Sigmoid colon (tissue), 7 donors: Measurements from ENCODE around the gene EMX2. TPM values are rescaled to one million over a fixed set of nuclear protein-coding genes. Genes with fewer than 3 reads are reported as not detected.
A peak's percentile ranks its signal among the peaks of the same experiment; 100 is the strongest.
"Not testable (repeated sequence)": the region's sequence is repeated elsewhere in the genome, so short reads cannot be mapped to it uniquely, and the experiment has no call there.

Experiments used
- DNase-seq: peaks from one replicate; pipeline ENCODE4 v3.0.0-alpha.2; 2019
- H3K27ac ChIP-seq, 4 donors: fragments of 200-600 bp; sonication (generic); one replicate each; pipeline ENCODE4 v1.5.1; 2016 to 2019; ENCODE audit warnings: mild to moderate bottlenecking in 1 of 4
- H3K27me3 ChIP-seq, 3 donors: fragments of 200-600 bp; sonication (generic); one replicate each; pipeline ENCODE4 v1.5.1; 2019; ENCODE audit warnings: mild to moderate bottlenecking in 1 of 3
- H3K36me3 ChIP-seq, 4 donors: fragments of 200-600 bp; sonication (generic); one replicate each; pipeline ENCODE4 v1.5.1; 2016 to 2019
- H3K4me1 ChIP-seq, 4 donors: fragments of 200-600 bp; sonication (generic); one replicate each; pipeline ENCODE4 v1.5.1; 2017 to 2019
- H3K4me3 ChIP-seq, 4 donors: fragments of 200-600 bp; sonication (generic); one replicate each; pipeline ENCODE4 v1.5.1; 2017 to 2019; ENCODE audit warnings: mild to moderate bottlenecking in 2 of 4, moderate library complexity in 1 of 4
- H3K9me3 ChIP-seq, 4 donors: fragments of 200-600 bp in 3 of 4; sonication (generic) in 3 of 4; one replicate each; pipeline versions ENCODE4 v1.5.1 to v1.6.1; 2013 to 2019
- EP300 ChIP-seq, 4 donors: sonication (generic); formaldehyde crosslinking; IDR thresholded peaks; one replicate each; pipeline ENCODE4 v1.6.1; 2017; ENCODE audit warnings: antibody characterized with exemption in 4 of 4
- POLR2A ChIP-seq, 2 donors: fragments of 450-650 bp; IDR thresholded peaks; one replicate each; pipeline ENCODE4 v1.6.1; 2016; ENCODE audit warnings: antibody characterized with exemption in 2 of 2, mild to moderate bottlenecking in 2 of 2, moderate library complexity in 2 of 2
- POLR2AphosphoS5 ChIP-seq, 4 donors: sonication (generic); formaldehyde crosslinking; IDR thresholded peaks; one replicate each; pipeline ENCODE4 v1.6.1; 2017; ENCODE audit warnings: antibody characterized with exemption in 4 of 4
- WGBS, 2 donors: extraction: QIAGEN DNeasy Blood & Tissue Kit; methylation state at CpG; one replicate each; pipeline ENCODE4 v1.1.7; 2013; 5-methylcytosine and 5-hydroxymethylcytosine counted together
- intact Hi-C: fragments of 100-400 bp; cut with DNase I; formaldehyde crosslinking; loops from one replicate; pipeline ENCODE4 v1.15.1; 2023
- polyA plus RNA-seq, 3 donors: library from polyadenylated mRNA; stranded (reverse); fragments of 200-250 nt; gene quantifications; one replicate each; pipeline ENCODE4 v1.2.3, GENCODE V29; 2013
- total RNA-seq, 4 donors: library from RNA; depleted of rRNA; stranded (reverse); fragments of >200 nt; gene quantifications; one replicate each; pipeline ENCODE4 v1.1.0, GENCODE V29; 2016
- TF ChIP-seq, protein P1 (sequence below), 4 experiments: fragments of 450-650 bp in 3 of 4; fragments of 200-600 bp in 1 of 4; IDR thresholded peaks; one replicate each; pipeline ENCODE4 v1.5.1; 2016 to 2019; ENCODE audit warnings: antibody characterized with exemption in 4 of 4, mild to moderate bottlenecking in 3 of 4, moderate library complexity in 2 of 4
- donor health status: healthy with polysubstance abuse.
- donor health status: Bipolar disorder and iron deficiency.
- donor health status: healthy.

The EMX2 gene
- total and polyA plus RNA-seq, 7 donors: 0.36 TPM; not detected in 6

- intact Hi-C loops: no loop called here
Observed at GRCh38 chr10:117581961-117582360, 39.4 kb downstream of the EMX2 start.

DNA sequence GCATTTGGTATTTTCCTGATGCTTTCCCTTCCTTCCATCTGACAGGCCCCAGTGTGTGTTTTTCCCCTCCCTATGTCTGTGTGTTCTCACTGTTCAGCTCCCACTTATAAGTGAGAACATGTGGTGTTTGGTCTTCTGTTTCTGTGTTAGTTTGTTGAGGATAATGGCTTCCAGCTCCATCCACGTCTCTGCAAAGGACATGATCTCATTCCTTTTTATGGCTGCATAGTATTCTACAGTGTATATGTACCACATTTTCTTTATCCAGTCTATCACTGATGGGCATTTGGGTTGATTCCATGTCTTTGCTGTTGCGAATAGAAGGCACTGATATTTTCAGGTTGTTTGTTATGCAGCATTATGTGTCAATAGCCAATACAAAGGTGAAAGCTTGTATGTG, 42.3 kb downstream of the EMX2 start:
- H3K4me1 ChIP-seq, H3K36me3 ChIP-seq, intact Hi-C loops, H3K27ac ChIP-seq, H3K9me3 ChIP-seq, H3K4me3 ChIP-seq, H3K27me3 ChIP-seq, DNase-seq: not testable (repeated sequence)
- 80 to 83% methylated on average over 2 of the region's 2 CpGs for WGBS, 2 donors

More at GRCh38 chr10:117581961-117582360, 39.4 kb downstream of the EMX2 start:
- DNase-seq: no peak
- Histone ChIP-seq H3K27me3 (no peaks in the 10 kb centered on the region), H3K4me1 (no peaks in the 10 kb centered on the region), H3K9me3 (no peaks in the 10 kb centered on the region), H3K36me3 (no peaks in the 10 kb centered on the region), H3K27ac (no peak overlapping the region), H3K4me3 (no peak overlapping the region)
- WGBS, 2 donors: 82 to 85% methylated on average over 2 of the region's 2 CpGs
- TF ChIP-seq, protein P1, sequence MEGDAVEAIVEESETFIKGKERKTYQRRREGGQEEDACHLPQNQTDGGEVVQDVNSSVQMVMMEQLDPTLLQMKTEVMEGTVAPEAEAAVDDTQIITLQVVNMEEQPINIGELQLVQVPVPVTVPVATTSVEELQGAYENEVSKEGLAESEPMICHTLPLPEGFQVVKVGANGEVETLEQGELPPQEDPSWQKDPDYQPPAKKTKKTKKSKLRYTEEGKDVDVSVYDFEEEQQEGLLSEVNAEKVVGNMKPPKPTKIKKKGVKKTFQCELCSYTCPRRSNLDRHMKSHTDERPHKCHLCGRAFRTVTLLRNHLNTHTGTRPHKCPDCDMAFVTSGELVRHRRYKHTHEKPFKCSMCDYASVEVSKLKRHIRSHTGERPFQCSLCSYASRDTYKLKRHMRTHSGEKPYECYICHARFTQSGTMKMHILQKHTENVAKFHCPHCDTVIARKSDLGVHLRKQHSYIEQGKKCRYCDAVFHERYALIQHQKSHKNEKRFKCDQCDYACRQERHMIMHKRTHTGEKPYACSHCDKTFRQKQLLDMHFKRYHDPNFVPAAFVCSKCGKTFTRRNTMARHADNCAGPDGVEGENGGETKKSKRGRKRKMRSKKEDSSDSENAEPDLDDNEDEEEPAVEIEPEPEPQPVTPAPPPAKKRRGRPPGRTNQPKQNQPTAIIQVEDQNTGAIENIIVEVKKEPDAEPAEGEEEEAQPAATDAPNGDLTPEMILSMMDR (IDR thresholded peaks at IDR 0.05): no peak
- TF ChIP-seq EP300 (IDR thresholded peaks at IDR 0.05): no peak
- no peak for TF ChIP-seq POLR2AphosphoS5 (IDR thresholded peaks at IDR 0.05)
- TF ChIP-seq POLR2A (IDR thresholded peaks at IDR 0.05): no peak

DNA sequence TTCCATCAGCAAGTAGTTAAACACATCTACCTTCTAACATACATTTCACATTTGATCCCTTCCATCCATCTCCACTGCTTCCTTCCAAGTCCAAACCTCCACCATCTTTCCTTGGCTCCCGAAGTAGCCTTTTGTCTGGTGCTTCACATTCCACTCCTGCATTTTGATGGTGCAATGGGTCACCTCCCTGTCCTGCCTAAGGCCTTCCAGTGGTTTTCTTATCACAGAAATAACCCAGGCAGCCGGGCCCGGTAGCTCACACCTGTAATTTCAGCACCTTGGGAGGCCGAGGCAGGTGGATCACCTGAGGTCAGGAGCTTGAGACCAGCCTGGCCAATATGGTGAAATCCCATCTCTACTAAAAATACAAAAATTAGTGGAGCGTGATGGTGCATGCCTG, 44.5 kb downstream of the EMX2 start:
- intact Hi-C loops: no loop called here
- no peak overlapping the region for H3K27ac ChIP-seq
- no peak overlapping the region for H3K4me3 ChIP-seq
- H3K36me3 ChIP-seq: no peaks in the 10 kb centered on the region
- no peaks in the 10 kb centered on the region for H3K9me3 ChIP-seq
- DNase-seq: peak; percentile 49
- TF ChIP-seq, protein P1 (IDR thresholded peaks at IDR 0.05): no peak
- TF ChIP-seq POLR2AphosphoS5 (IDR thresholded peaks at IDR 0.05) (no peak), EP300 (IDR thresholded peaks at IDR 0.05) (no peak), POLR2A (IDR thresholded peaks at IDR 0.05) (no peak)
- H3K4me1 ChIP-seq: no peaks in the 10 kb centered on the region
- no peaks in the 10 kb centered on the region for H3K27me3 ChIP-seq
- WGBS, 2 donors: 90 to 92% methylated on average over 5 of the region's 5 CpGs

DNA sequence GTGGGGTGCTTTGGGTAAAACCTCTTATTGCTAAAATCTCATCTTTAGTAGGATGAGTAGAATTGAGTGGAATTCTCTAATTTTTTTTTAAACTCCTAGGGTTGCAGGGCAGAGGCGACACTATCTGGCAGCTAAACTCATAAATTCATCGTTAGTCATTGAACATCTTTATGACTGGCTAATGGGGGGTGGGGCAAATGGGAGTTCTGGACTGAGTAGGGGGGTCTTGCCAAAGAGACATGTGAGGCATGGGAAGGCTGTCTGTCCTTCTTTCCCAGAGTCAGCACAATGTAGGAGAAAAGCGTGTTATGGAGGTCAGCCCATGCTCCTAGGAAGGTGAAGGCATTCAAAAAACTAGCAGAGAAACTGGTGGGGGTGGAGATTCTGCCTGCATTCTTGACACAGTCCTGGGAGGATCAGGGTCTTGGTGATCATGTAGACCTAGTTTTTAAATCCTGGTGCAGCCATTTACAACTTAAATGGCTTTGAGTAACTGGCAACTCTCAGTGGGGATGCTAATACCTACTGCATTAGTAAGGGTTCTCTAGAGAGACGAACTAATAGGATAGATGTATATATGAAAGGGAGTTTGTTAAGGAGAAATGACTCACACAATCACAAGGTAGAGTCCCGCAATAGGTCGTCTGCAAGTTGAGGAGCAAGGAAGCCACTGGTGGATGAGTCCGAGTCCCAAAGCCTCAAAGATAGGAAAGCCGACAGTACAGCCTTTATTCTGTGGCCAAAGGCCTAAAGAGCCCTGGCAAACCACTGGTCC, 47.7 kb downstream of the EMX2 start:
- TF ChIP-seq EP300 (IDR thresholded peaks at IDR 0.05) (no peak), POLR2AphosphoS5 (IDR thresholded peaks at IDR 0.05) (no peak), POLR2A (IDR thresholded peaks at IDR 0.05) (no peak)
- TF ChIP-seq, protein P1 (IDR thresholded peaks at IDR 0.05): no peak
- Histone ChIP-seq H3K27ac (no peak overlapping the region), H3K4me3 (no peak overlapping the region), H3K36me3 (no peaks in the 10 kb centered on the region), H3K27me3 (no peaks in the 10 kb centered on the region), H3K9me3 (no peaks in the 10 kb centered on the region), H3K4me1 (no peaks in the 10 kb centered on the region)
- WGBS, 2 donors: 69 to 73% methylated on average over 8 of the region's 8 CpGs
- intact Hi-C loops: no loop called here
- DNase-seq: peak; percentile 14

- Histone ChIP-seq H3K27me3 (no peaks in the 10 kb centered on the region), H3K4me1 (no peaks in the 10 kb centered on the region), H3K9me3 (no peaks in the 10 kb centered on the region), H3K4me3 (no peak overlapping the region), H3K36me3 (no peaks in the 10 kb centered on the region), H3K27ac (no peak overlapping the region)
- 88 to 91% methylated on average over 4 of the region's 4 CpGs for WGBS, 2 donors
- intact Hi-C loops: no loop called here
- TF ChIP-seq, protein P1 (IDR thresholded peaks at IDR 0.05): no peak
- TF ChIP-seq POLR2A (IDR thresholded peaks at IDR 0.05): no peak
- TF ChIP-seq EP300 (IDR thresholded peaks at IDR 0.05): no peak
- DNase-seq: no peak
Observed at GRCh38 chr10:117591043-117591442, 48.5 kb downstream of the EMX2 start.
